ENCODE measurements around the gene NRAS.

GRCh38 chr1:114690148-114690547 is 26.4 kb downstream of the NRAS start:
- no peak for TF ChIP-seq POLR2AphosphoS5 (IDR thresholded peaks at IDR 0.05)
- no peak for TF ChIP-seq POLR2A (IDR thresholded peaks at IDR 0.05)
